Measurements from ENCODE around the gene CFAP251.
A peak's percentile ranks its signal among the peaks of the same experiment; 100 is the strongest.

The CFAP251 gene

DNA sequence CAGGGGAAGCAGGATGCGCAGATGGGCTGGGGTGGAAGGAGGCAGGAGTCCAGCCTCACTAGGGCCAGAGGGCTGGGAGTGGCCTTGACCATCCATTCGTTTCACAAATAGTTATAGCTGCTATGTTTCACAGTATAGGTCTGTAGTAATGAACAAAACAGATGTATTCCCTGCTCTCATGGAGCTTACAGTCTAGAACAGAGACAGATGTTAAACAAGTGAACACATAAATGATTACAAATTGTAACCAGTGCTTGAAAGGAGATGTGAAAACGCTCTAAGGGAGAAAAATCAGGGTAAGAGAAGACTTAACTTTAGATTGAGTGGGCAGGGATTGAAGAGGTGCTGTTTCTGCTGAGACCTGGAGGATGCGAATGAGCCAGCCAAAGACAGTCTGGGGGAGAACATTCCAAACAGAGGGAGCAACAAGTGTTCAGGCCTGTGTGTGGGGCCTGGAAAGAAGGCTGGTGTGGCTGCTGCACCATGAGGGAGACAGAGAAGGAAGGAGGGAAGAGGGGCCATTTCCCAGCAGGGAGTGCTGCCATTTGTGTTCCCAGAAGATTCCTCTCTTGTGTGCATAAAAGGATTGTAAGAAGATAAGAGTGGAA is 14.6 kb downstream of the CFAP251 start:
- H3K4me3 ChIP-seq (ENCODE audit: low read depth, low read length), result no peak overlapping the region
- no peak overlapping the region for H4K12ac ChIP-seq (ENCODE audit: low read depth, low read length)
- H3K14ac ChIP-seq (ENCODE audit: low read length), result no peak overlapping the region
- peaks cover 6 to 12% of the 10 kb centered on the region in 2 experiments for H3K4me1 ChIP-seq (ENCODE audit: control insufficient read depth in 1 of 2, insufficient read depth in 2 of 2, low read length in 2 of 2)
- no peak overlapping the region for H2BK5ac ChIP-seq (ENCODE audit: low read depth, low read length, poor library complexity)
- H3K36me3 ChIP-seq (ENCODE audit: control insufficient read depth in 1 of 2, insufficient read depth in 2 of 2, low read length in 2 of 2), result peaks cover 0 to 4% of the 10 kb centered on the region in 2 experiments
- H3K9ac ChIP-seq (ENCODE audit: low read length), result no peak overlapping the region
- H3K27ac ChIP-seq (ENCODE audit: low read depth, low read length), result no peak overlapping the region
- H3K79me1 ChIP-seq (ENCODE audit: low read length), result no peaks in the 10 kb centered on the region
- no peak overlapping the region for H2AFZ ChIP-seq (ENCODE audit: insufficient read depth, low read length, poor library complexity)
- no peak for DNase-seq
- no CpG with 5 or more reads among the region's 4 CpGs for WGBS (ENCODE audit: extremely low coverage, insufficient coverage, insufficient read length)
- H2BK120ac ChIP-seq (ENCODE audit: insufficient read depth, low read length, poor library complexity), result no peak overlapping the region
- peaks cover 4% of the 10 kb centered on the region for H3K9me3 ChIP-seq (ENCODE audit: insufficient read depth, low read depth, low read length)
- H3K23ac ChIP-seq (ENCODE audit: low read length), result no peak overlapping the region
- no peaks in the 10 kb centered on the region for H3K79me2 ChIP-seq (ENCODE audit: control insufficient read depth, insufficient read depth, low read length, poor library complexity)
- no peak overlapping the region for H3K18ac ChIP-seq (ENCODE audit: low read length)
- H3K4me2 ChIP-seq (ENCODE audit: low read length), result no peak overlapping the region
- H2AK5ac ChIP-seq (ENCODE audit: low read length), result no peak overlapping the region
- H4K91ac ChIP-seq (ENCODE audit: low read depth, low read length), result no peak overlapping the region
- no peak overlapping the region for H4K8ac ChIP-seq (ENCODE audit: low read depth, low read length)
- no peak overlapping the region for H3K4ac ChIP-seq (ENCODE audit: low read depth, low read length)
- no peak overlapping the region for H2BK12ac ChIP-seq (ENCODE audit: low read length)
- no peaks in the 10 kb centered on the region for H3K27me3 ChIP-seq (ENCODE audit: insufficient read depth, low read length)

DNA sequence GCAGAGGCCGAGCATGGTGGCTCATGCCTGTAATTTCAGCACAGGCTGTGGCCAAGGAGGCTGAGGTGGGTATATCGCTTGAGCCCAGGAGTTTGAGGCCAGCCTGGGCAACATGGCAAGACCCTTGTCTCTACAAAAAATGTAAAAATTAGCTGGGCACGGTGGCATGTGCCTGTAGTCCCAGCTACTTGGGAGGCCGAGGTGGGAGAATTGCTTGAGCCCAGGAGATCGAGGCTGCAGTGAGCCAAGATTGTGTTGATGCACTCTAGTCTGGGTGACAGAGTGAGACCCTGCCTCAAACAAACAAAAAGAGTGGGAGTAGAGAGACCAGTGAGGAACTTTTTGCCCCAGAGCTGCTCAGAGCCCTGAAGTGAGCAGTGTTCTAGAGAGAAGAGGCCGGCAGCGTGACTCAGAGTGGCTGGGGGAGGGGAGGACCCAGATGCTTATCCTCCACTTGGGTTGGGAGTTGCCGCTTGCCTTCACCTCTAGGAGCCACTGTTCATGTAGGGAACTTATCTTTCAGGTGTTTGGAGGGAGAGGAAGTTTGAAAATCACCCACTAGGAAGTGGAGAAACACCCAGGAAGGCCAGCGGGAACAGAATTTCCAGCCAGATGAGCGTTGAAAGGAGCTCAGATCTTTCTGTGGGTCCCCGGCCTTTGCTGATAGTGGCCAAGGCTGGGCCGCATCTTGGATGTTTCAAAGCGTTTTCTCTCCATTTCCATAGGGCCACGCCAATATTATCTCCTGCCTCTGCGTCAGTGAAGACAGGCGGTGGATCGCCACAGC is 15.3 kb downstream of the CFAP251 start:
- Histone ChIP-seq H4K12ac (ENCODE audit: low read depth, low read length) (no peak overlapping the region), H3K23ac (ENCODE audit: low read length) (no peak overlapping the region), H3K4ac (ENCODE audit: low read depth, low read length) (no peak overlapping the region), H4K91ac (ENCODE audit: low read depth, low read length) (no peak overlapping the region), H3K14ac (ENCODE audit: low read length) (no peak overlapping the region), H3K4me2 (ENCODE audit: low read length) (no peak overlapping the region), H3K79me1 (ENCODE audit: low read length) (no peaks in the 10 kb centered on the region), H4K8ac (ENCODE audit: low read depth, low read length) (no peak overlapping the region), H3K9me3 (ENCODE audit: insufficient read depth, low read depth, low read length) (peaks cover 4% of the 10 kb centered on the region), H2BK12ac (ENCODE audit: low read length) (peak overlapping the region; percentile 8), H3K4me3 (ENCODE audit: low read depth, low read length) (no peak overlapping the region), H3K36me3 (ENCODE audit: control insufficient read depth in 1 of 2, insufficient read depth in 2 of 2, low read length in 2 of 2) (peaks cover 0 to 4% of the 10 kb centered on the region in 2 experiments), H2AK5ac (ENCODE audit: low read length) (no peak overlapping the region), H2BK5ac (ENCODE audit: low read depth, low read length, poor library complexity) (no peak overlapping the region), H3K9ac (ENCODE audit: low read length) (no peak overlapping the region), H2AFZ (ENCODE audit: insufficient read depth, low read length, poor library complexity) (no peak overlapping the region), H3K18ac (ENCODE audit: low read length) (no peak overlapping the region), H3K4me1 (ENCODE audit: control insufficient read depth in 1 of 2, insufficient read depth in 2 of 2, low read length in 2 of 2) (peaks cover 6 to 12% of the 10 kb centered on the region in 2 experiments), H3K27ac (ENCODE audit: low read depth, low read length) (no peak overlapping the region), H2BK120ac (ENCODE audit: insufficient read depth, low read length, poor library complexity) (no peak overlapping the region), H3K79me2 (ENCODE audit: control insufficient read depth, insufficient read depth, low read length, poor library complexity) (no peaks in the 10 kb centered on the region), H3K27me3 (ENCODE audit: insufficient read depth, low read length) (no peaks in the 10 kb centered on the region)
- DNase-seq, result peak in 1 of 2 donors; percentile 17
- no CpG with 5 or more reads among the region's 17 CpGs for WGBS (ENCODE audit: extremely low coverage, insufficient coverage, insufficient read length)

GRCh38 chr12:121934309-121934664 is 15.9 kb downstream of the CFAP251 start:
- Histone ChIP-seq H3K9ac (ENCODE audit: low read length) (no peak overlapping the region), H3K79me2 (ENCODE audit: control insufficient read depth, insufficient read depth, low read length, poor library complexity) (no peaks in the 10 kb centered on the region), H3K23ac (ENCODE audit: low read length) (no peak overlapping the region), H4K12ac (ENCODE audit: low read depth, low read length) (no peak overlapping the region), H2BK5ac (ENCODE audit: low read depth, low read length, poor library complexity) (no peak overlapping the region), H3K18ac (ENCODE audit: low read length) (no peak overlapping the region), H3K9me3 (ENCODE audit: insufficient read depth, low read depth, low read length) (peaks cover 4% of the 10 kb centered on the region), H3K27ac (ENCODE audit: low read depth, low read length) (no peak overlapping the region), H4K91ac (ENCODE audit: low read depth, low read length) (no peak overlapping the region), H3K27me3 (ENCODE audit: insufficient read depth, low read length) (no peaks in the 10 kb centered on the region), H3K4me1 (ENCODE audit: control insufficient read depth in 1 of 2, insufficient read depth in 2 of 2, low read length in 2 of 2) (peaks cover 6 to 12% of the 10 kb centered on the region in 2 experiments), H4K8ac (ENCODE audit: low read depth, low read length) (no peak overlapping the region), H2BK12ac (ENCODE audit: low read length) (no peak overlapping the region), H3K4me3 (ENCODE audit: low read depth, low read length) (no peak overlapping the region), H3K14ac (ENCODE audit: low read length) (no peak overlapping the region), H3K79me1 (ENCODE audit: low read length) (no peaks in the 10 kb centered on the region), H2AFZ (ENCODE audit: insufficient read depth, low read length, poor library complexity) (no peak overlapping the region), H3K4ac (ENCODE audit: low read depth, low read length) (no peak overlapping the region), H3K36me3 (ENCODE audit: control insufficient read depth in 1 of 2, insufficient read depth in 2 of 2, low read length in 2 of 2) (peaks cover 0 to 4% of the 10 kb centered on the region in 2 experiments), H2BK120ac (ENCODE audit: insufficient read depth, low read length, poor library complexity) (no peak overlapping the region), H3K4me2 (ENCODE audit: low read length) (no peak overlapping the region), H2AK5ac (ENCODE audit: low read length) (no peak overlapping the region)
- WGBS (ENCODE audit: extremely low coverage, insufficient coverage, insufficient read length), result no CpG with 5 or more reads among the region's 2 CpGs
- DNase-seq, result peak; percentile 26 to 75

DNA sequence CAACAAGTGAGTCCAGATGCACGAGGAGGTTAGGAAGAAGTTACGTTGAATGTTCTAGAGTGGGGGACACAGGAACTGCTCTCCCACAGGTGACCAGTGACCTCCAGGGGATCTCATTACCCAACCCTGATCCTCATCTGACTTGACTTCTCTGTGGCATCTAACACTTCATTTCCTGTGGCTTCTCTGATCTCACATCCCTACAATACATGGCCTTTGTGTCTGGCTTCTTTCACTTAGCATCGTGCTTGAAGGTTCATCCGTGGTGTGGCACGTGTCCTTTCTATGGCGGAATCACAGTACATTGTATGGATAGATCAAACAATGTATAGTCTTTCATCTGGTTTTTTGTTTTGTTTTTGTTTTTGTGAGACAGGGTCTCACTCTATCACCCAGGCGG is 19.3 kb downstream of the CFAP251 start:
- Histone ChIP-seq H2BK5ac (ENCODE audit: low read depth, low read length, poor library complexity) (no peak overlapping the region), H2AK5ac (ENCODE audit: low read length) (no peak overlapping the region), H3K4me1 (ENCODE audit: control insufficient read depth in 1 of 2, insufficient read depth in 2 of 2, low read length in 2 of 2) (peaks cover 6 to 10% of the 10 kb centered on the region in 2 experiments), H3K79me1 (ENCODE audit: low read length) (no peaks in the 10 kb centered on the region), H4K91ac (ENCODE audit: low read depth, low read length) (no peak overlapping the region), H3K4me2 (ENCODE audit: low read length) (no peak overlapping the region), H2AFZ (ENCODE audit: insufficient read depth, low read length, poor library complexity) (no peak overlapping the region), H3K4ac (ENCODE audit: low read depth, low read length) (no peak overlapping the region), H2BK12ac (ENCODE audit: low read length) (no peak overlapping the region), H3K4me3 (ENCODE audit: low read depth, low read length) (no peak overlapping the region), H3K79me2 (ENCODE audit: control insufficient read depth, insufficient read depth, low read length, poor library complexity) (no peaks in the 10 kb centered on the region), H2BK120ac (ENCODE audit: insufficient read depth, low read length, poor library complexity) (no peak overlapping the region), H3K27me3 (ENCODE audit: insufficient read depth, low read length) (no peaks in the 10 kb centered on the region), H3K9me3 (ENCODE audit: insufficient read depth, low read depth, low read length) (peaks cover 4% of the 10 kb centered on the region), H3K18ac (ENCODE audit: low read length) (no peak overlapping the region), H4K12ac (ENCODE audit: low read depth, low read length) (no peak overlapping the region), H3K14ac (ENCODE audit: low read length) (no peak overlapping the region), H3K23ac (ENCODE audit: low read length) (no peak overlapping the region), H4K8ac (ENCODE audit: low read depth, low read length) (no peak overlapping the region), H3K36me3 (ENCODE audit: control insufficient read depth in 1 of 2, insufficient read depth in 2 of 2, low read length in 2 of 2) (peaks cover 0 to 4% of the 10 kb centered on the region in 2 experiments), H3K9ac (ENCODE audit: low read length) (no peak overlapping the region), H3K27ac (ENCODE audit: low read depth, low read length) (no peak overlapping the region)
- no CpG with 5 or more reads among the region's 7 CpGs for WGBS (ENCODE audit: extremely low coverage, insufficient coverage, insufficient read length)
- DNase-seq, result no peak
